SK-N-DZ (cell line): ENCODE data around the gene LCE1A. TPM values are rescaled to one million over a fixed set of nuclear protein-coding genes. Genes with fewer than 3 reads are reported as not detected.

ENCODE experiments used
- DNase-seq: peaks from one replicate; pipeline ENCODE4 v3.0.0-alpha.2; 2015; ENCODE audit warnings: low spot score
- polyA plus RNA-seq, 2 experiments: library from polyadenylated mRNA; depleted of rRNA; stranded (reverse); fragments of >200 nt; gene quantifications; 2 replicates each; pipeline ENCODE4 v1.2.3, GENCODE V29; 2014

Gene LCE1A
- not detected in 2 replicates for polyA plus RNA-seq (2014; cell fraction: cytosol; rRNA removed)
- polyA plus RNA-seq (2014; cell fraction: nucleus; rRNA removed): not detected in 2 replicates

DNA sequence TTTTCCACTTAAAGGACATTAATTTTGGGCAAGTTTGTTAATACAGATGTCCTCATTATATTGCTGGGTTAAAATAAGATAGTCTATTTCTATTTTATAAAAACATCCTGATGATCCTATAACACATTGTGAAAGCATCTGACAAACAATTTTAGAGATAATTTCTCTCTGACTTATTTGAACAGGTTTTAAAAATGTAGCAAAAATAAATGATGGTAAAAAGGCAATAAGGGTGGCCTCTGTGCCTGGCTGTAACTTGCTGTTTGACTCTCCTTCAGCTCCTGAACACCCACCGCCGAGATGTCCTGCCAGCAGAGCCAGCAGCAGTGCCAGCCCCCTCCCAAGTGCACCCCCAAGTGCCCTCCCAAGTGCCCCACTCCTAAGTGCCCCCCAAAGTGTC, at the start of gene LCE1A:
TSS of gene LCE1A (plus strand) at position 301 of the 400 bp plus-strand sequence. CDS start at position 301, 0 bp downstream.
- no peak for DNase-seq

GRCh38 chr1:152777510-152778137, 49.6 kb upstream of the LCE1A start:
- peak; percentile 33 for DNase-seq

DNA sequence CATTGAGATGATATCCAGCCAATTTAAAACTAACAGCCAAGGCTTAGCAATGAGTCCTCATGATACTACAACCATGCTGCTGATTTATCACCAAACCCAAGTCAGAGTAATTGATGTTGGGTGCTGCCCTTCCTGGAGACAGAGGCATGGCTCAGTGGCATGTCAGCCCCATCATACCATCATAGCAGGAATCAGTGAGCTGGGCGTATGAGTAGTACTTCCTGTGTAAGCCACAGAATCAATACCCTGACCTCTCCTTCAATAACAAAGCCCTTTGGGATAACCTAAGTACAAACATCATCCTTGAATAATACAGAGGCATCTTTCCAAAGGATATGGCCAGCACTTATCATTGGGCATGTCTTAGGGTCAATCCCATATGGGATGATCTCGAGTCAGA, 44.2 kb upstream of the LCE1A start:
- no peak for DNase-seq

GRCh38 chr1:152786077-152786476, 41.2 kb upstream of the LCE1A start, which contains the start of gene LCE1E:
TSS of gene LCE1E (plus strand) at chr1:152786257. CDS start at chr1:152787300, 1,043 bp downstream.
- DNase-seq: no peak

- DNase-seq: no peak
Observed at GRCh38 chr1:152795686-152796085, 31.6 kb upstream of the LCE1A start.

GRCh38 chr1:152796421-152796820, 30.9 kb upstream of the LCE1A start, which contains the start of gene LCE1D:
TSS of gene LCE1D (plus strand) at chr1:152796721. CDS start at chr1:152797795, 1,074 bp downstream.
- no peak for DNase-seq

DNA sequence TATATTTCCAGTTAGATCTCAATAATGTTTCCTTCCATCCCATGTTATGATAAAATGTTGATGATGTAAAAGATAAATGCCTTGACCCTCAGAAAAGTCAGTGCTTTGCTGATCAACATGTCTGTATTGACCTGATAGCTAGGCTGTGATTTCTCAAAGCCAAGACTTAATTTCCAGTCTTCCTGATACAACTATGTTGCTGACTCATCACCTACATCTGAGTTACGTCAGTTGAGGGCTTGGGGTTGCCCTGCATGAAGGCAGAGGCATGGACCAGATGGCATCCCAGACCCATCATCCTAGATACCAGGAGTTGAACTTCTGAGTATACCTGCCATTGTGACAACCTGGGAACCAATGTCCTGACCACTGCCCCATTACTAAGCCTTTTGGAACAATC, 25.9 kb upstream of the LCE1A start:
- no peak for DNase-seq

DNA sequence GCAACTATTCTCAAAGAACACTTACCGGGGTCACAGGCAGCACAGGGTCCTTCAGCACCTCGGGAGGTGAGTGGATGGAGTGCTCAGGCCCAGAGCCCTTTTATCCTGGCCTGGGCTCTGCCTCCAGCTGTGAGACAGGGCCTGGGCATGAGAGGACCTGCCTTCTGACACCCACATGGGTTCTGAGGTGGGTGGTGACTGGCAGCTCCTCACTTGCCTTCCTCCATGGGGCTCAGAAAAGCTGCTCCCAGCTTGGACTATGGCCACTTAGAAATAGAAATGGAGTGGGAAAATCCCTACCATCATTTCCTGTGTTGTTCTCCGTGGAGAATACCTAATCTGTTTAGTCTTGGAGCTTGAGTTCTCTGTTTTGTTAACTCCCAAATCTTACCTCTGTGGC, 20.7 kb upstream of the LCE1A start, which contains the start of gene LCE1C:
TSS of gene LCE1C (minus strand) at position 76 of the 400 bp plus-strand sequence. CDS start 1,173 bp downstream, outside the sequence.
- DNase-seq: no peak

GRCh38 chr1:152811050-152811449, 16.2 kb upstream of the LCE1A start:
- DNase-seq: no peak

DNA sequence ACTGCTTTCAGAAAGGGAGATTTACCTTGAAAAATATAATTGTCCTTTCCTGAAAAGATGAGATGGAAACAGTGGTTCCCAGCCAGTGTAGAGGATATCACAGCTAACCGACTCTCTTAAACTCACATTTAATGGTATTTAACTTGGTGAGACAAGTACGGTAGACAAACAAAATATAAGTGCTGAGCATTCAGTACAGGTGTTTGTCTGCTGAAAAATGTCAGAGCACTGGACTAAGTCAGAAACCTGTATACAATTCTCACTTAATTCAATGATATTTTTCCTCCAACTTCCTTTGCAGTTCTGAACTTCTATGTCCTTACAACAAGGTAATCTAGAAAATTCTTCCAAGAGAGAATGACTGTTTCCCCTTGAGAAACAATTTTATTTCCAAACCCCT, 15.6 kb upstream of the LCE1A start, which contains the start of gene LCE1B:
TSS of gene LCE1B (plus strand) at position 301 of the 400 bp plus-strand sequence. CDS start 476 bp downstream, outside the sequence.
- no peak for DNase-seq

- no peak for DNase-seq
Observed at GRCh38 chr1:152817309-152817708, 10.0 kb upstream of the LCE1A start.

DNA sequence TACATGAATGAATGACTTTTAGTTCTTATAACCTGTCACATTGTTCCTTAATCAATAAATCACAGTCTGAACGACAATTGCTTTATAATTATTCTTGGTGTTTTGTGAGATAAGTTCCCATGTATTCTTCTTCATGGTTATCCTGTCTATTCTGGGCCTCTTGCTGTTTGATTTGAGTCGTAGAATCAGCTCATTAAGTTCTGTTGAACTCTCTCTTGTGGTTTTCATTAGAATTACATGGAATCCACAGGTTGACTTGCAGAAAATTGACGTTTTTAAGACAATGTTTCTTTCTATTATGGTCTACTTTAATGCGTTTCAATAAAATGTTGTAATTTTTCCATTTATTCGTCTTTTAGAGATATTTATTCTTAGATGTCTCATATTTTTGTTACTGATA, 4.0 kb upstream of the LCE1A start:
- DNase-seq: no peak

- DNase-seq: no peak
Observed at GRCh38 chr1:152824964-152825363, 2.3 kb upstream of the LCE1A start.

DNA sequence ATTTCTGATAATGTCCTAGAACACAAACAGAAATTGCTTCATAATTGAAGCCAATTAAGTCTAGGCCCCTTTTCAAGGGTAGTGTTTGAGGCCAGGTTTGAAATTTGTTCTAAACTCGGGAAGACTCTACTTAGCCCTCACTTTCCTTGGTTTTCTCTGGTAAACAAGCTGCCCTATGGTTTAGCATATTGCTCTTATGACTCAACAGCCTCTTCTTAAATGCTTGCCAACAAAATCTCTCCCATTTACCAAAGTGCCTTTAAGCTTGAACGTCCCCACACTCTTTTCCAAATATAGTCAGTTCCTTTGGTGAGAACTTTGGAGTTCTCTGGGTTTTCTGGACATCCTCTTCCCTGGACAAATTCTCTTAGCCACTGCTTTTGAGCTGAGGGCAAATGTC, 9.6 kb downstream of the LCE1A start:
- no peak for DNase-seq

DNA sequence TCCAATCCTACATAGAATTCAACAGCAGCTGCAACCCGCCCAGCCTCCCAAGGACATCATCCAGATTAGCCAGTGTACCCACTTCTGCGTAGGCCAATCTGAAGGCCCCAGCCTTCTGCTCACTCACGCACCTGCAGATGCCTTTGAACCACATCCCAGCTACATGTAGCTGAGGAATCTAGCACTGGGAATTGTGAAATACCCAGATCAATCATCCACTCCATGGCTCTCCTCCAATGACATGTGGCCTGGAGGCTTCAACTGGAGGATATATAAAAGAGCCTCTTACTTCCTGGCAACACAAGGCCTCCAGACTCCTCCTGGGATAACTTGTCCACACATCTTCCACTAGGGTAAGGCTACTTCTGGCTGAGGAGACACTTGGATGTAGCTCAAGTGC, 15.3 kb downstream of the LCE1A start, which contains the start of gene LCE6A:
TSS of gene LCE6A (plus strand) at position 301 of the 400 bp plus-strand sequence. CDS start 665 bp downstream, outside the sequence.
- DNase-seq: no peak

GRCh38 chr1:152855661-152856060, 28.4 kb downstream of the LCE1A start:
- no peak for DNase-seq

DNA sequence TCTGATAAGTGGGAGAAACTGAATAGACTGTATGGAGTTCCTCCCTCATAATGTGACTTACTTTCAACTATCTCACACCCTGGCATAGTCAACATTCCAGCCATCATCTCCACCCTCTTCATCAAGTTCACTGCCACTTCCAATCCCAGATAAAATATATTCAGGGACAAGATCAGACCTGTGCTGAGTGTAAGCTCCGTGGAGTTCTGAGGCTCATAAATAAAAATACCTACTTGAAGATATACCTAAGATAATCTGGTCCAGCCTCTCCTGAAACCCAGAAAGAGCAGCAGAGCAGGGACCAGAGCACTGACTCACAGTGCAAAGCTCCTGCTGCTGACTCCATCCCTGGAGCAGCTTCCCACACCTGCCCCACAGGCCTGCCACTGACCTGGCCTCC, 30.8 kb downstream of the LCE1A start:
- no peak for DNase-seq

- no peak for DNase-seq
Observed at GRCh38 chr1:152859696-152860095, 32.4 kb downstream of the LCE1A start, which contains the start of gene LCE7A. TSS of gene LCE7A (plus strand) at chr1:152859996. CDS start at chr1:152860698, 702 bp downstream.

- no peak for DNase-seq
Observed at GRCh38 chr1:152860129-152860528, 32.9 kb downstream of the LCE1A start.

DNA sequence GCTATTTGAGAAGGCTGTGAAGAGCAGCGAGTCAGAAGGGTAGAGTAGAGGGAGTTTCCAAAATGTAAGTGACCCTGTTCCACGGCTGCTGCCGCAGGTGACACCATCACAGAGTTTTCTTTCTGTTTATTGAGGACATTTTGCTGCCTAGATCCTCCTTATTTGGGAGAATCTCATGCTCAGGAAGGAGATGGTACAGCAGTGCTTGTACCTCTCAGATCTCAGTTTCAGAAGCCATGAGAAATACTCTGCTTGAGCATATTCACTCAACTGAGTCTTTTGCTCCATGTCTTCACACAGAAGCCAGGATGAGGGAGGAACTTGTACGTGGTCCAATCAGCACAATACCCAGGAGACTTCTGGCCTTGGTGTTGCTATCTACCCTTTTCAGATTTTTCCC, 34.1 kb downstream of the LCE1A start:
- DNase-seq: no peak

DNA sequence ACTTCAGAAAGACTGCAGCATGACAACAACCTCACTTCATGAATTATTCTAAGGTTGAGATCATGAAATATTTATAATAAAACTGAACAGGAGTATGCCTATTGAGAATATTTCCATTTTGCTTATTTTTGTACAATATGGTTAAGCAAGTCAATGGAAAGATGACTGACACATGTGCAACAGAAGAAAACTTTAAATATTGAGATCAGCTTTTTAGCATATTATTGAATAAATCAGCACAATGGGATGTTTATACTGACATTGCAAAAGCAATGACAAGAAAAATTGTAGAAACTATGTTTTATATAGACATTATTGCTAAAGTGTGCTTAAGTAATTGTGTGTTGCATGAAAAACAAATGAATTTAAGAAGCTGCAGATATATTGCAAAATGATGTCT, 37.2 kb downstream of the LCE1A start:
- no peak for DNase-seq

DNA sequence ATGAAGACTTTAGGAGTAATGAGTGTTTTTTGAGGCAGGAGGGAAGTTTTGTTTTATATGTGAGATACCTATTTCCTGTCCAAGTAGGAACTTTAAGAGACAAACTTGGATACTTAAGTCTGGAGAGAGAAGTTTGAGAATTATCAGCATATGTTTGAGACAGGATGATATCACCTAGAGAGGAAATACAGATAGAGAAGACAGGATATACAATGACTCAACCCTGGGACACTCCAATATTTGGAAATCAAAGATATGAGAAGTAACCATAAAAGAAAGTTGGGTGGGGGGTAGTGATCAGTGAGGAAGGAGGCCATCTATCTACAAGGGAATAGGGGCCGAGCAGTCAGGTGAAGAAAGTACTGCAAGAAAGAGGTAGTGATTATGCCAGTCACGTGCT, 39.0 kb downstream of the LCE1A start:
- no peak for DNase-seq

GRCh38 chr1:152869808-152870419, 42.6 kb downstream of the LCE1A start:
- peak; percentile 64 for DNase-seq
